Measurements from ENCODE around the gene ATG16L1.

DNA sequence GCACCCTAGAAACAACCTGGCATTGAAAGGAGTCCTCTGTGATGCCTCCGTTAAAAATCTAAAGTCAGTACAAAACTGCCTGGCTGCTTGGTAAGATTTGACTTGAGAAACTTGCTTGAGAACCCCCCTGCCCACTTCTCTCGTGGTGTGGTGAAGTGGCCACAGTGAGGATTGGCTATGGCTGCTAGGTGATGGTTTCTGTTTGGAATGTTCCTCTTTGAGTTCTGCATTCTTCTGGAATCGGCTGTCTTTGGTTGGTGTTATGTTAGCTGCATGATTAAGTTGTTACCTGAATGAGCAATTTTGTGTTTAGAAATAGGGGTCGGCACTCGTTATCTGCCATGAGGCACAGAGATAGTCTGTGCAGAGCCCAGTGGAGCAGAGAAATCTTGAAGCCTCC is 34.4 kb downstream of the ATG16L1 start:
- no peak for TF ChIP-seq RAD21 (conservative IDR thresholded peaks at IDR 0.05)
- TF ChIP-seq POLR2AphosphoS5 (IDR thresholded peaks at IDR 0.05) = no peak
- no peak for TF ChIP-seq EZH2 (IDR thresholded peaks at IDR 0.05; ENCODE audit: borderline replicate concordance, insufficient read depth, low read length, poor library complexity, severe bottlenecking)
- TF ChIP-seq, protein P1, sequence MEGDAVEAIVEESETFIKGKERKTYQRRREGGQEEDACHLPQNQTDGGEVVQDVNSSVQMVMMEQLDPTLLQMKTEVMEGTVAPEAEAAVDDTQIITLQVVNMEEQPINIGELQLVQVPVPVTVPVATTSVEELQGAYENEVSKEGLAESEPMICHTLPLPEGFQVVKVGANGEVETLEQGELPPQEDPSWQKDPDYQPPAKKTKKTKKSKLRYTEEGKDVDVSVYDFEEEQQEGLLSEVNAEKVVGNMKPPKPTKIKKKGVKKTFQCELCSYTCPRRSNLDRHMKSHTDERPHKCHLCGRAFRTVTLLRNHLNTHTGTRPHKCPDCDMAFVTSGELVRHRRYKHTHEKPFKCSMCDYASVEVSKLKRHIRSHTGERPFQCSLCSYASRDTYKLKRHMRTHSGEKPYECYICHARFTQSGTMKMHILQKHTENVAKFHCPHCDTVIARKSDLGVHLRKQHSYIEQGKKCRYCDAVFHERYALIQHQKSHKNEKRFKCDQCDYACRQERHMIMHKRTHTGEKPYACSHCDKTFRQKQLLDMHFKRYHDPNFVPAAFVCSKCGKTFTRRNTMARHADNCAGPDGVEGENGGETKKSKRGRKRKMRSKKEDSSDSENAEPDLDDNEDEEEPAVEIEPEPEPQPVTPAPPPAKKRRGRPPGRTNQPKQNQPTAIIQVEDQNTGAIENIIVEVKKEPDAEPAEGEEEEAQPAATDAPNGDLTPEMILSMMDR (IDR thresholded peaks at IDR 0.05; ENCODE audit: poor library complexity, severe bottlenecking) = no peak
- TF ChIP-seq EP300 (conservative IDR thresholded peaks at IDR 0.05; ENCODE audit: poor library complexity, severe bottlenecking) = no peak
- TF ChIP-seq TAF1 (IDR thresholded peaks at IDR 0.05; ENCODE audit: low read depth) = no peak
